Stimulated activated CD4-positive, alpha-beta T cell treated with anti-CD3 and anti-CD28 coated beads, Interleukin-2, amount 100 ng/mL, for 48 hours (primary cell): Measurements from ENCODE around the gene VASN.
"Not testable (repeated sequence)": the region's sequence is repeated elsewhere in the genome, so short reads cannot be mapped to it uniquely, and the experiment has no call there.

Source experiments
- DNase-seq, 2 donors: peaks; one replicate each; pipeline ENCODE4 v3.0.0-alpha.2; 2020

VASN gene

DNA sequence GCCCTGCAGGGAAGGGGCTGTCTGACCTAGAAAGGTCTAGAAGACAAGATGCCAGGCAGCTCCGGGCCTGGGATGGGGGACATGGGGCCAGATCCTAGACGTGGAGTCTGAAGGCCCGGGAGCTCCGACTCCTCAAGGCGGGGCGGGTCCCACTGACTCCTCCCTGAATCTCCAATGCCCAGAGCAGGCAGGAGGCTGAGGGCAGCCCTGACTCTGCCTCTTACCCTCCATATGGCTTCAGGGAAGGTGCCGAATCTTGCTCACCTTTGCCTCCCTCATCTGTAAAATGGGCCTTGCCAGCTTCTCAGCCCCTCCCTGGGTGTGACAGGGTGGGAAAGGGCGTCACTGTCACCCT, 14.8 kb downstream of the VASN start:
- no peak for DNase-seq

DNA sequence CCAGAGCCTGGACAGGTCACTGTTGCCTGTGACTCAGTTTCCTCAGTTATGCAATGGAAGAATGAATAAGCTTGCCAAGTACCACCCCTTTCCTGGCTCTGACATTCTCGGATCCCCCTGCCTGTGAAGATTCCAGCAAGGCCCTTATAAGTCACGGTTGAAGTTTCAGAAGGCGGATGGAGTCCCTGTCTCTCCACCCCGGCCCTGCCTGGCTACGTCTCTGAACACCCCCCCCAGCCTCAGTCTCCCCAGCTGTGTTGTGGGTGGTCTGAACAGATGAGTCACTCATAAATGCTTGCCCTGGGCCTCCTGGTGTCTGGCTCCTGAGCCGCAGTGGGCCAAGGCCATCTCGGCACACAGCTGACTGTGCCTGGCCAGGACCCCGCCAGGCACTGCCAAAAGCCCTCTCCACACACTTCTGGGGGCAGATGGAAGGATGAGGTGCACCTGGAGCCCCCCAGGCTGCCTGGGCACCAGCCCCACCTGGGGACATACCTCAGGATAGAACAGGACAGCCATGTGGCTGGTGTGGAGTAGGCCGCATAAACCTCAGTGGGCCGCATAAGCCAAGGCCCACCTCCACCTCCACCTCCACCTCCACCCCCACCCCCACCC, 15.4 kb downstream of the VASN start:
- no peak for DNase-seq

GRCh38 chr16:4387781-4388180, 16.1 kb downstream of the VASN start:
- DNase-seq, result no peak

- no peak for DNase-seq
These were observed 16.8 kb downstream of the VASN start for GRCh38 chr16:4388271-4389021.

GRCh38 chr16:4389051-4389955, 17.7 kb downstream of the VASN start:
- DNase-seq, result no peak

- DNase-seq, result no peak
These were observed 18.9 kb downstream of the VASN start for GRCh38 chr16:4390266-4391260.

- DNase-seq, result no peak
These were observed 20.2 kb downstream of the VASN start for GRCh38 chr16:4391631-4392381.

DNA sequence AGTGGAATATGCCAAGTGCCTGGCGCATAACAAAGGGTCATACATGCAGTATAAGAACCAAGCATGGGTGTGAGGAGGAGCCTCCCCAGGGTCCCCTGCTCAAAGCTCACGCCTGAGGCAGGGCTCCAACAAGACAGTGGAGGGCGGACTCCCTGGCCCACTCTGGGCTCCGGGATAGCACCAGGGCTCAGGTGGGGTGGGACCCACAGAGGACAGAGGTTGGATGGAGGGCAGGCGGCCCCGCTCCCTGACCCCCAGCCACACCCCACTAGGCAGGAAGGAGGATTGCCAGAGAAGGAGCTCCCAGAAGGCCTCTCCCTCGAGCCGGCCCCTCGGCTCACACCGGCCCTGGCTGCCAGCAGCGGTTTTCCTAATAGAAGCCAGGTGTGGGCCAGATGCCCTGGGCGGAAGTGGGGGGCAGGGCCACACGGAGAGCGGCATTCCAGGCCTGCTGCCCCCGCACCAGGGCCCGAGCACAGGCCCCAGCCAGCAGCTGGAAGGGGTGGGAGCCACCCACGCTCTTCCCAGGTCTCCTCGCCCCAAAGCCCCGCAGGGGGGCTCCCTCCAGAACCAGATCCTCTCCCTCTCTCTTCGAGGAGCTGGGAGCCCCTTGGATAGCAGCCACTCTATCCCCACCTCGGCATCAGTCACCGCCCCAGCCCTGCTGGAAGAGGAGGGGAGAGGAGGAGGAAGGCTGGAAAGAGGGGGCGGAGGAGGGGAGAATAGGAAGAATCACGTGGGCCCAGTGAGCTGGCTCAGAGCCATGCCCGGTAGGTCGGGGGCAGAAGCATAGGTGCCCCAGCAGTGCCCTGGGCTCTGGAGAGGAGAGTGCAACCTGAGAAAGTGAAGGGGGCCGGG, 21.0 kb downstream of the VASN start:
- no peak for DNase-seq

GRCh38 chr16:4393240-4393600, 21.6 kb downstream of the VASN start:
- no peak for DNase-seq

GRCh38 chr16:4393850-4394249, 22.2 kb downstream of the VASN start:
- not testable (repeated sequence) for DNase-seq

DNA sequence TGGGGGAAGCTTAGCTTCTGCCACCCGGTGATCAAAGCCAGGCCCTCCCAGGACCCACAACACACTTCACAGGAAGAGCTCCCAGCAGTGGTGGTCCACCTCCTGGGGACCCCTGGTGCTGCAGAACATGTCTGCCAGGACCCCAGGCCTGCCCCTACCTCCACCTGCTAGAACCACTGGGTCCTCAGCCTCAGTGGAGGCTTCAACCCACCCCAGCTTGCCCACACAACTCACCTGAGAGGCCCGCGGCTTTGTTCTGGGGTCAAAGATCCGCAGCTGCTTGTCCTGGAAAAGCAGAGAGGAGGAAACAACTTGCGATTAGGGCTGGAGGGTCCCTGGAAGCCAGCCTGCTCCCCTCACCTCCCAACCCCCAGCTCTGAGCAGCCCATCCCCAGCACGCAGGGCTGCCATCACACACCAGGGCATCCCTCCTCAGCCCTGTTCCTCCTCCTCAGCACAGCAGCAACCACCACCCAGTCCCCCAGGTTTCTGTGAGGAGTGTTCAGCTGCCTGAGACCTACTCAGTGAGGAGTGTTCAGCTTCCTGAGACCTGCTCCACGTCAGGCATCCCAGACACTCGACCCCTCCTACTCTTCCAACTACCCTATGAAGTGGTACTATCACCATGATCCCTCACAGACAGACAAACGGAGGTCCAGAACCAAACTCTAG, 23.5 kb downstream of the VASN start:
- DNase-seq, result no peak

GRCh38 chr16:4399001-4399730, 27.5 kb downstream of the VASN start:
- no peak for DNase-seq

- DNase-seq, result no peak
These were observed 29.4 kb downstream of the VASN start for GRCh38 chr16:4401094-4401501.

DNA sequence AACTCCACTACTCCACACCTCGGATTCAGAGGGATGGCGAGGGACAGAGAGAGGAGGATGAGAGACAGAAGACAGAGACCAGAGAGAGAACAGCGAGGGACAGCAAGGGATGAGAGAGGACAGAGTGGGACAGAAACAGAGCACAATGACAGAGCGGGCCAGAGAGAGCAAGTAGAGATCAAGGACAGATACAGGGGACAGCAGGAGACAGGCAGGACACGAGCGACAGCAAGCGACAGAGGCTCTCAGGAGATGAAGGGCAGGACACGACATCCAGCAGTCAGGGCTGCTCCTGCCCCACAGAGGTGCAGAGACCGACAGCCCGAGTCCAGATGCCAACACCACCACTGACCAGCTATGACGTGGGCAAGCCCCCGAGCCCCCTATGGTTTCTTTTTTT, 29.9 kb downstream of the VASN start:
- DNase-seq, result no peak

- peak; percentile 65 to 77 for DNase-seq
These were observed 30.9 kb downstream of the VASN start for GRCh38 chr16:4402439-4403132.

DNA sequence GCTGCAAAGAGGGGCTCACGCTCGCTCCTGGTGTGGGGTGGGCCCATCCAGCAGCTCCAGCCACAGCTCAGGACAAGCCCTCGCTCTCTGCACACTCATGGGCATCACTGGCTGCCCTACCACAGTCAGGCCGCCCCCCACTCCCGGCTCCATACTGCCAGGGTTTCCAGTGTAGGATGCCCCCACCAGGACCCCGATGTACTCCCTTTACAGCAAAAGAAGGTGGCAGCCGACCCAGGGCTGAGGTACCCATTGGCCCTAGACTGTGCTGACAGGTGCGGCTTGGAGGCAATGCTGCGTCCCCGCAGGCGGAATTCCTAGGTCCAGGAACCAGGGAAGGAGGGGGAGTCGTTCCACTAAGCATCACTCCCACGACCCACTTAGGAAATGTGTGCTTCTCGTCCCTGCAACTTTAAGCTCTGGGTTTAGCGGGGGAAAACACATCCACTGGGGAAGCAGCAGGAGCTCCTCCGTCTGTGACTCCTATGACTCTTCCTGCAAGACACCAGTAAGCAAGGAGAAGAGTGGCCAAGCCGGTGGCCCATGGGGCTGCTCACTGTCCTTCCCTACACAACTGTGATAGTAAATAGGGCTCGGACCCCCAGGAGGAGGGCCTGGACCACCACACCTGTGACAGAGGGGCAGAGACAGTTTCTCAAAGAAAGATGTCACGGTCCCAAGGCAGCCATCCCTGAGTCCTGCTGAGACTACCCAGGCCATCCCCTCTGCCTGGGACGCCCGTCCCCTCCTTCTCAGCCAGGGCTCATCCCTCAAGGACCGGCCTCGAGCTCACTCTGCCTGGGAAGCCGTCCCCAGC, 31.7 kb downstream of the VASN start:
- DNase-seq, result no peak

DNA sequence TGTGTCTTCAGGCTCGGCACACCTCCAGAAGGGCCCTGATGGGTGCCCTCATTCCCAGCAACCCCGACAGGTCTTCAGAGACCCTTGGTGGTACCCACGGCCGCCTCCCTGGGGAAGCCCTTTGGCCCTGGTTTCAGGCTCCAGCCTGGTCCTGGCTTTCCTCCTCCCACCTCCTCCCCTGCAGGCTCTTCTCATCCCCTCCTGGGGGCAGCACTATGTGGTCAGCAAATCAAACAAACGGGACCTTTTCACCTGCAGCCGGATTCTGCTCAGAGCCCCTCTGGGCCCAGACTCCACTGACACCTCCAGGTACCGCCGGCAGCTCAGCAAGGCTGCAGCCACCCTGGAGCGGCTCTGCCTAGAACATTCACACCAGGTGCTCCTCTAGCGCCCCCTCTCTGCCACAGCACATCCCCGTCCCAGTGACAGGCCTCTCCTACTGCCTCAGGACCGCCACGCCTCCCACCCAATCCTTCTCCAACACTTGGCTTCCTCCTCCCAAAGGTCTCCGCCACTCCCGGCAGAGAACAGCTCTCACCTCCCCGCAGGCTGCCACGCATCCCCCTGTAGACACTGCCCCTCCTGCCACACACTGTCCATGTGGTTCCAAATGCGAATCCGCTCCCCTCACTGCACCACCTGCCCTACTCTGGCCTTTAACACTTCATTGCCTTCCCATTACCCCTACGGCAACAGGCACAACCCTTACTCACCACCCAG, 32.8 kb downstream of the VASN start:
- peak; percentile 26 to 39 for DNase-seq
